Occipital lobe (tissue), 2 donors: ENCODE measurements around the gene GRIK5. TPM values are rescaled to one million over a fixed set of nuclear protein-coding genes. Genes with fewer than 3 reads are reported as not detected.

ENCODE experiments used
- DNase-seq: peaks from one replicate; lab custom pipeline; 2025; lab: John Stamatoyannopoulos, UW
- total RNA-seq: library from RNA; depleted of rRNA; stranded (reverse); fragments of >200 nt; gene quantifications from one replicate; pipeline ENCODE4 v1.2.3, GENCODE V29; 2014

Gene GRIK5
- total RNA-seq, 1 donor from 2014 or later, result 20.0 TPM

- DNase-seq, result peak; percentile 88
Observed at GRCh38 chr19:41959056-41960053, 110.7 kb downstream of the GRIK5 start, which contains the start of gene RABAC1. Gene RABAC1, minus strand, starts transcription at chr19:41959321. Its CDS starts 29 bp downstream, at chr19:41959292.

GRCh38 chr19:41958367-41959055, 111.5 kb downstream of the GRIK5 start:
- DNase-seq, result no peak

GRCh38 chr19:41957838-41958366, 112.1 kb downstream of the GRIK5 start:
- peak; percentile 59 for DNase-seq

GRCh38 chr19:41957161-41957837, 112.7 kb downstream of the GRIK5 start:
- no peak for DNase-seq

- DNase-seq, result no peak
Observed at GRCh38 chr19:41956621-41957020, 113.4 kb downstream of the GRIK5 start.

- DNase-seq, result no peak
Observed at GRCh38 chr19:41955521-41955920, 114.5 kb downstream of the GRIK5 start.

- peak; percentile 52 for DNase-seq
Observed at GRCh38 chr19:41951686-41952172, 118.3 kb downstream of the GRIK5 start.

Other genes starting within 250 kb of the GRIK5 start
- gene LYPD4, start 225.5 kb downstream of the GRIK5 start, total RNA-seq, result not detected
- not detected for gene DMRTC2, start 225.2 kb downstream of the GRIK5 start, total RNA-seq
- 405 TPM for gene RPS19, start 210.0 kb downstream of the GRIK5 start, total RNA-seq
- not detected for gene CD79A, start 192.9 kb downstream of the GRIK5 start, total RNA-seq
- gene ARHGEF1, start 187.0 kb downstream of the GRIK5 start, total RNA-seq, result 8.7 TPM
- not detected for gene ERFL, start 141.8 kb downstream of the GRIK5 start, total RNA-seq
- 69.3 TPM for gene RABAC1, start 110.9 kb downstream of the GRIK5 start, total RNA-seq
- 153 TPM for gene ATP1A3, start 76.0 kb downstream of the GRIK5 start, total RNA-seq
- gene ZNF574, start 6.0 kb upstream of the GRIK5 start, total RNA-seq, result 11.1 TPM
- 3.0 TPM for gene POU2F2, start 62.2 kb upstream of the GRIK5 start, total RNA-seq
- gene DEDD2, start 147.5 kb upstream of the GRIK5 start, total RNA-seq, result 20.4 TPM
- 6.4 TPM for gene ZNF526, start 150.1 kb upstream of the GRIK5 start, total RNA-seq
- 19.7 TPM for gene GSK3A, start 172.4 kb upstream of the GRIK5 start, total RNA-seq
- 7.8 TPM for gene ERF, start 184.9 kb upstream of the GRIK5 start, total RNA-seq
- gene CIC, start 199.0 kb upstream of the GRIK5 start, total RNA-seq, result 19.5 TPM
- gene PRR19, start 231.9 kb upstream of the GRIK5 start, total RNA-seq, result 1.4 TPM
- 198 TPM for gene PAFAH1B3, start 232.4 kb upstream of the GRIK5 start, total RNA-seq
- 47.1 TPM for gene TMEM145, start 243.1 kb upstream of the GRIK5 start, total RNA-seq